Heart right ventricle (tissue), 16 donors: ENCODE measurements around the gene BABAM2. TPM values are rescaled to one million over a fixed set of nuclear protein-coding genes. Genes with fewer than 3 reads are reported as not detected.

Source experiments
- ATAC-seq, 8 donors: fragments of 200-7000 bp; cut with Tn5 transposase; one replicate each; pipeline ENCODE4 v1.9.1; 2020; ENCODE audit warnings: mild to moderate bottlenecking in 8 of 8, moderate library complexity in 8 of 8, moderate number of reproducible peaks in 1 of 8
- DNase-seq, 2 donors: peaks; one replicate each; pipeline ENCODE4 v3.0.0-alpha.2; 2020
- H3K27ac ChIP-seq, 10 donors: fragments of 200-600 bp; sonication (generic) in 2 of 10; one replicate each; pipeline versions ENCODE4 v1.5.0 to v1.8.0; 2020 to 2022; ENCODE audit warnings: mild to moderate bottlenecking in 3 of 10
- H3K27me3 ChIP-seq, 7 donors: fragments of 200-600 bp; one replicate each; pipeline ENCODE4 v1.8.0; 2021 to 2022; ENCODE audit warnings: mild to moderate bottlenecking in 2 of 7
- H3K36me3 ChIP-seq, 9 donors: fragments of 200-600 bp; sonication (generic) in 1 of 9; one replicate each; pipeline versions ENCODE4 v1.5.0 to v1.8.0; 2020 to 2022; ENCODE audit warnings: mild to moderate bottlenecking in 2 of 9
- H3K4me1 ChIP-seq, 9 donors: fragments of 200-600 bp; sonication (generic) in 1 of 9; one replicate each; pipeline versions ENCODE4 v1.5.0 to v1.8.0; 2020 to 2022; ENCODE audit warnings: mild to moderate bottlenecking in 4 of 9
- H3K4me3 ChIP-seq, 10 donors: fragments of 200-600 bp; sonication (generic) in 2 of 10; one replicate each; pipeline versions ENCODE4 v1.5.0 to v1.8.0; 2020 to 2022; ENCODE audit warnings: mild to moderate bottlenecking in 7 of 10, moderate library complexity in 2 of 10
- H3K9me3 ChIP-seq, 11 donors: fragments of 200-600 bp in 10 of 11; sonication (generic) in 2 of 11; one replicate each; pipeline versions ENCODE4 v1.5.0 to v1.8.0; 2013 to 2022; ENCODE audit warnings: mild to moderate bottlenecking in 2 of 11, control low read depth in 1 of 11, moderate library complexity in 1 of 11
- WGBS, 2 donors: extraction: QIAGEN DNeasy Blood & Tissue Kit; methylation state at CpG; one replicate each; pipeline ENCODE4 v1.1.7; 2013; ENCODE audit warnings: inconsistent platforms in 1 of 2; 5-methylcytosine and 5-hydroxymethylcytosine counted together
- intact Hi-C, 10 donors: fragments of 100-400 bp; cut with DNase I; formaldehyde crosslinking; loops; one replicate each; pipeline versions ENCODE4 v1.11.1 to v1.14.2; 2022
- polyA plus RNA-seq, 2 donors: library from polyadenylated mRNA; stranded (reverse); fragments of 200-250 nt; gene quantifications; one replicate each; pipeline ENCODE4 v1.2.3, GENCODE V29; 2013
- total RNA-seq, 10 donors: library from RNA; stranded (reverse); fragmentation: NEBNext Ultra II Directional in 3 of 10; extraction: Animal tissue kit (Norgen Biotek cat#: 25700) in 3 of 10; gene quantifications; one replicate each; pipeline versions ENCODE4 v1.2.1 to v1.2.4, GENCODE V29; 2021 to 2023
- TF ChIP-seq, protein P1 (sequence below), 9 donors: fragments of 200-600 bp; sonication (generic) in 2 of 9; IDR thresholded peaks; one replicate each; pipeline versions ENCODE4 v1.5.0 to v1.8.0; 2021 to 2022; ENCODE audit warnings: antibody characterized with exemption in 9 of 9, mild to moderate bottlenecking in 5 of 9, moderate library complexity in 1 of 9
- donor health status: Arrhythmogenic right ventricular cardiomyopathy.
- donor health status: ischemic (EF 13 %, LVEDD 7.1; RV severe dilation, severe dysfunction).
- donor health status: healthy with polysubstance abuse.
- donor health status: DM: no; HTN: yes; CAD: no.
- donor health status: DM: no; HTN: no; CAD: no.
- donor health status: ischemic (EF 25% LVEDD 6.9; RV normal size, moderate dysfunction).
- donor health status: ischemic (EF 25% LVEDD 5.7; RV mildly dilated, moderate dysfunction).
- donor health status: healthy.
- donor health status: DM: yes; HTN: yes; CAD: no.
- donor health status: Ischemic cardiomyopathy.
- donor health status: ischemic (EF 35%, LVEDD 5.7; RV mildly dilated, moderate dysfunction).
- donor health status: nonischemic (EF 11% LVEDD 7.7; RV severe dilation, severe dysfunction).
- donor health status: DM: yes; HTN: yes; CAD: no.
- donor health status: PGD.
- donor health status: ischemic (EF 29% LVEDD 5.4; RV normal size, mild dysfunction).
- donor health status: nonischemic (EF 23%, LVEDD 6.1; RV moderate dilation, normal function).

The BABAM2 gene
- total and polyA plus RNA-seq, 12 donors: 13.3 to 83.4 (median 65.9) TPM

- H3K27ac ChIP-seq: no peak overlapping the region
- no peak overlapping the region for H3K4me3 ChIP-seq
- intact Hi-C loops: no loop called here
- H3K4me1 ChIP-seq: peaks cover 0 to under 1% (median 0%) of the 10 kb centered on the region in 9 donors
- ATAC-seq (no peak), DNase-seq (no peak)
- no peaks in the 10 kb centered on the region for H3K36me3 ChIP-seq
- no peaks in the 10 kb centered on the region for H3K9me3 ChIP-seq
- no peaks in the 10 kb centered on the region for H3K27me3 ChIP-seq
- 88 to 93% methylated on average over 4 of the region's 4 CpGs for WGBS, 2 donors
- TF ChIP-seq, protein P1, sequence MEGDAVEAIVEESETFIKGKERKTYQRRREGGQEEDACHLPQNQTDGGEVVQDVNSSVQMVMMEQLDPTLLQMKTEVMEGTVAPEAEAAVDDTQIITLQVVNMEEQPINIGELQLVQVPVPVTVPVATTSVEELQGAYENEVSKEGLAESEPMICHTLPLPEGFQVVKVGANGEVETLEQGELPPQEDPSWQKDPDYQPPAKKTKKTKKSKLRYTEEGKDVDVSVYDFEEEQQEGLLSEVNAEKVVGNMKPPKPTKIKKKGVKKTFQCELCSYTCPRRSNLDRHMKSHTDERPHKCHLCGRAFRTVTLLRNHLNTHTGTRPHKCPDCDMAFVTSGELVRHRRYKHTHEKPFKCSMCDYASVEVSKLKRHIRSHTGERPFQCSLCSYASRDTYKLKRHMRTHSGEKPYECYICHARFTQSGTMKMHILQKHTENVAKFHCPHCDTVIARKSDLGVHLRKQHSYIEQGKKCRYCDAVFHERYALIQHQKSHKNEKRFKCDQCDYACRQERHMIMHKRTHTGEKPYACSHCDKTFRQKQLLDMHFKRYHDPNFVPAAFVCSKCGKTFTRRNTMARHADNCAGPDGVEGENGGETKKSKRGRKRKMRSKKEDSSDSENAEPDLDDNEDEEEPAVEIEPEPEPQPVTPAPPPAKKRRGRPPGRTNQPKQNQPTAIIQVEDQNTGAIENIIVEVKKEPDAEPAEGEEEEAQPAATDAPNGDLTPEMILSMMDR (IDR thresholded peaks at IDR 0.05): no peak
Observed at GRCh38 chr2:28188436-28188835, 297.9 kb downstream of the BABAM2 start.

GRCh38 chr2:28193630-28194403, 303.3 kb downstream of the BABAM2 start:
- intact Hi-C loops: no loop called here
- Histone ChIP-seq H3K9me3 (no peaks in the 10 kb centered on the region), H3K27ac (no peak overlapping the region), H3K4me1 (peaks cover 0 to 8% (median 0%) of the 10 kb centered on the region in 9 donors), H3K36me3 (peaks cover 0 to 11% (median 0%) of the 10 kb centered on the region in 9 donors), H3K4me3 (no peak overlapping the region), H3K27me3 (no peaks in the 10 kb centered on the region)
- ATAC-seq: no peak
- WGBS, 2 donors: 82% methylated on average over 10 of the region's 10 CpGs
- no peak for DNase-seq
- TF ChIP-seq, protein P1 (IDR thresholded peaks at IDR 0.05): no peak

DNA sequence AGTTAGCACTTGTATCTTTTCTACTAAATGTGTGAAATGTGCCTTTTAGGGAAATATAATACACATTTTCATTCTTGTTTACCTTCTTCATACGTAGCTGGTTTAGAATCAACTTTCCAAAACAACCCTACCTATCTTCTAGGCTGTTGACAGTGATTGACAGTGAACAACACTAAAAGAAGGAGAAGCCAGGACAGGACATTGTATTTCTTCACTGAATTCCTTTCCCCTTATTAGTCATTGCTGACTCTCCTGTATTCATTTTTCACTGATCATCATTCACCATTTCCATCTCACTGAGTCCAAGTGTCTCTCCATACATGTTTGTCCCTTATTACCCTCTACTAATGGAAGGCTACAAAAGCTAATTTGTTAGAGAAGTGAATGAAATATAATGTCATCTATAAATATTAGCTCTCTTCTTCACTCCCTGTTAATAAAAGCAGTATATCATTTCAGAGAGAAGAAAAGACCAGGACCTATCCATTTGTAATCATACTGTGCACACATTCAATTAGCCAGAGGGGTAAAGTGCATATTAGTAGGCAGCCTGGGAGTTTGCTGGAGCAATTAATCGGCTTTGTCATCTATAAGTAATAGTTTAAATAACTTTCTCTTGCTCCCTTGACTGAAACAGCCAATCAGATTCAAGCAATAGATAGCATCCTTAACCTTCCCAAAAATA, 309.6 kb downstream of the BABAM2 start:
- H3K4me1 ChIP-seq: peaks cover 0 to 15% (median 7%) of the 10 kb centered on the region in 9 donors
- no peaks in the 10 kb centered on the region for H3K9me3 ChIP-seq
- no peak overlapping the region for H3K27ac ChIP-seq
- peaks cover 0 to 11% (median 0%) of the 10 kb centered on the region in 9 donors for H3K36me3 ChIP-seq
- no peak for DNase-seq
- no peak overlapping the region for H3K4me3 ChIP-seq
- no peaks in the 10 kb centered on the region for H3K27me3 ChIP-seq
- TF ChIP-seq, protein P1 (IDR thresholded peaks at IDR 0.05): no peak
- no peak for ATAC-seq
- WGBS, 2 donors: 86 to 88% methylated on average over 2 of the region's 2 CpGs
- intact Hi-C loops: no loop called here

GRCh38 chr2:28201671-28202180, 311.2 kb downstream of the BABAM2 start:
- H3K4me1 ChIP-seq: peaks cover 0 to 15% (median 8%) of the 10 kb centered on the region in 9 donors
- H3K9me3 ChIP-seq: no peaks in the 10 kb centered on the region
- intact Hi-C loops: no loop called here
- WGBS, 2 donors: 54 to 56% methylated on average over 7 of the region's 7 CpGs
- no peaks in the 10 kb centered on the region for H3K27me3 ChIP-seq
- H3K27ac ChIP-seq: no peak overlapping the region
- H3K4me3 ChIP-seq: no peak overlapping the region
- ATAC-seq: peak in 6 of 8 donors; percentile 33 to 92 (median 62)
- peak in 1 of 2 donors; percentile 12 for DNase-seq
- H3K36me3 ChIP-seq: peaks cover 0 to 6% (median 0%) of the 10 kb centered on the region in 9 donors
- TF ChIP-seq, protein P1 (IDR thresholded peaks at IDR 0.05): no peak
